ENCODE measurements around the gene PTX3. TPM values are rescaled to one million over a fixed set of nuclear protein-coding genes. Genes with fewer than 3 reads are reported as not detected.

Gene PTX3
- total RNA-seq: 1,136 and 1,240 TPM in 2 replicates

DNA sequence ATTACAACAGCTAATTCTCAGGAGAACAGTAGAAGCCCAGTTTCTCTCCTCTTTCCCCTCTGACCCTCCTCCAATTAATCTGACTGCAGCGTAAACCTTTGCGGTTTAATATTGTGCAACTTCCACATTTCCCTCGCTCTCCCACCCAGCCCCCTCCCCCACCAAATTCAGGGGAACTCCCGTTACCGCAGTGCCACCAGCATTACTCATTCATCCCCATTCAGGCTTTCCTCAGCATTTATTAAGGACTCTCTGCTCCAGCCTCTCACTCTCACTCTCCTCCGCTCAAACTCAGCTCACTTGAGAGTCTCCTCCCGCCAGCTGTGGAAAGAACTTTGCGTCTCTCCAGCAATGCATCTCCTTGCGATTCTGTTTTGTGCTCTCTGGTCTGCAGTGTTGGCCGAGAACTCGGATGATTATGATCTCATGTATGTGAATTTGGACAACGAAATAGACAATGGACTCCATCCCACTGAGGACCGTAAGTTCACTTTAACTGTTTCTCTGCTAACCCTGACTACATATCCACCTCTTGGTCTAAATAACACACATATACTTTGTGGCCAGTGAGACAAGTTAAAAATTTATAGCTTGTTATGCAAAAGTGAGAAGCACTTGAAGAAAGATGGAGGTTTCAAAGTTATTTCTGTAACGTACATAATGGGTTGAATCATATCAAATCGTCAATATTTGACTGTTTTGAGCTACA is at the start of gene PTX3:
Gene PTX3, plus strand, starts transcription at position 268 of the 709 bp plus-strand sequence. Its CDS starts 84 bp downstream, at position 352.

Other genes with a start within 250 kb of the PTX3 start
- 33.4 and 72.0 TPM in 2 replicates for gene VEPH1, start 66.6 kb downstream of the PTX3 start, total RNA-seq